Smooth muscle cell (in vitro differentiated cells): Measurements from ENCODE around the gene PROC. TPM values are rescaled to one million over a fixed set of nuclear protein-coding genes. Genes with fewer than 3 reads are reported as not detected.

Experiments
- DNase-seq: peaks from one replicate; lab custom pipeline; 2025; ENCODE audit not compliant: unreplicated experiment; lab: John Stamatoyannopoulos, UW
- H2AFZ ChIP-seq: fragments of 200-600 bp; sonication (generic); 2 replicates; pipeline ENCODE4 v1.6.0; 2016; ENCODE audit warnings: antibody characterized with exemption, low read depth, mild to moderate bottlenecking
- H3F3A ChIP-seq: fragments of 200-600 bp; sonication (generic); 2 replicates; pipeline ENCODE4 v1.6.0; 2017; ENCODE audit warnings: antibody characterized with exemption, low read depth
- H3K27ac ChIP-seq: fragments of 200-600 bp; sonication (generic); 2 replicates; pipeline ENCODE4 v1.5.1; 2016; ENCODE audit warnings: low read depth, mild to moderate bottlenecking
- H3K27me3 ChIP-seq: fragments of 200-600 bp; sonication (generic); 2 replicates; pipeline ENCODE4 v1.6.1; 2016; ENCODE audit warnings: low read depth, mild to moderate bottlenecking
- H3K36me3 ChIP-seq: fragments of 200-600 bp; sonication (generic); 2 replicates; pipeline ENCODE4 v1.5.1; 2016; ENCODE audit warnings: low read depth
- H3K4me1 ChIP-seq: fragments of 200-600 bp; sonication (generic); 2 replicates; pipeline ENCODE4 v1.5.1; 2016; ENCODE audit warnings: low read depth
- H3K4me2 ChIP-seq: fragments of 200-600 bp; sonication (generic); 2 replicates; pipeline ENCODE4 v1.6.0; 2016; ENCODE audit warnings: mild to moderate bottlenecking
- H3K4me3 ChIP-seq: fragments of 200-600 bp; sonication (generic); 2 replicates; pipeline ENCODE4 v1.5.1; 2016; ENCODE audit warnings: mild to moderate bottlenecking
- H3K79me2 ChIP-seq: fragments of 200-600 bp; sonication (generic); 2 replicates; pipeline ENCODE4 v1.6.0; 2016; ENCODE audit warnings: low read depth, mild to moderate bottlenecking
- H3K9ac ChIP-seq: fragments of 200-600 bp; sonication (generic); 2 replicates; pipeline ENCODE4 v1.6.0; 2016; ENCODE audit warnings: low read depth
- H3K9me3 ChIP-seq: fragments of 200-600 bp; sonication (generic); replicated peaks from 2 replicates; pipeline ENCODE4 v1.5.1; 2016; ENCODE audit warnings: low read depth
- H4K20me1 ChIP-seq: fragments of 200-600 bp; sonication (generic); 2 replicates; pipeline ENCODE4 v1.6.0; 2016; ENCODE audit warnings: low read depth
- WGBS: methylation state at CpG from one replicate; pipeline ENCODE4 v1.1.7; 2016; ENCODE audit warnings: low lambda C conversion rate; 5-methylcytosine and 5-hydroxymethylcytosine counted together
- polyA plus RNA-seq: library from polyadenylated mRNA; unstranded; fragments of >200 nt; fragmentation: Nextera tagmentation; extraction: Ambion mirVana; gene quantifications from 2 replicates; pipeline ENCODE4 v1.2.1, GENCODE V29; 2016
- total RNA-seq: library from RNA; depleted of rRNA; stranded (reverse); fragments of >200 nt; gene quantifications from 2 replicates; pipeline ENCODE4 v1.2.3, GENCODE V29; 2014
- TF ChIP-seq, protein P1 (sequence below): fragments of 200-600 bp; sonication (generic); IDR thresholded peaks from 2 replicates; pipeline ENCODE4 v1.5.1; 2017; ENCODE audit warnings: borderline replicate concordance, mild to moderate bottlenecking, antibody characterized with exemption; ENCODE audit not compliant: insufficient read depth, poor library complexity, severe bottlenecking

The PROC gene
- total RNA-seq (1.1 TPM in 1 of 2 replicates, not detected in the other), polyA plus RNA-seq (0.44 and 0.85 TPM in 2 replicates)

GRCh38 chr2:127418300-127419111 lies at the start of gene PROC:
TSS of gene PROC (plus strand) at chr2:127418427. CDS start at chr2:127419943, 1,516 bp downstream.
- Histone ChIP-seq H3K9ac (no peak within 1 kb of the TSS), H3K27me3 (peaks cover 16% of the 10 kb centered on the region), H3K27ac (no peak within 1 kb of the TSS), H2AFZ (no peak within 1 kb of the TSS), H3K36me3 (no peaks in the 10 kb centered on the region), H3K4me3 (no peak within 1 kb of the TSS), H4K20me1 (no peaks in the 10 kb centered on the region), H3K4me1 (peaks cover 8% of the 10 kb centered on the region), H3F3A (peaks cover 6% of the 10 kb centered on the region), H3K9me3 (peaks cover under 1% of the 10 kb centered on the region), H3K79me2 (no peaks in the 10 kb centered on the region), H3K4me2 (no peak within 1 kb of the TSS)
- WGBS: 92% methylated on average over 16 of the region's 16 CpGs
- TF ChIP-seq, protein P1, sequence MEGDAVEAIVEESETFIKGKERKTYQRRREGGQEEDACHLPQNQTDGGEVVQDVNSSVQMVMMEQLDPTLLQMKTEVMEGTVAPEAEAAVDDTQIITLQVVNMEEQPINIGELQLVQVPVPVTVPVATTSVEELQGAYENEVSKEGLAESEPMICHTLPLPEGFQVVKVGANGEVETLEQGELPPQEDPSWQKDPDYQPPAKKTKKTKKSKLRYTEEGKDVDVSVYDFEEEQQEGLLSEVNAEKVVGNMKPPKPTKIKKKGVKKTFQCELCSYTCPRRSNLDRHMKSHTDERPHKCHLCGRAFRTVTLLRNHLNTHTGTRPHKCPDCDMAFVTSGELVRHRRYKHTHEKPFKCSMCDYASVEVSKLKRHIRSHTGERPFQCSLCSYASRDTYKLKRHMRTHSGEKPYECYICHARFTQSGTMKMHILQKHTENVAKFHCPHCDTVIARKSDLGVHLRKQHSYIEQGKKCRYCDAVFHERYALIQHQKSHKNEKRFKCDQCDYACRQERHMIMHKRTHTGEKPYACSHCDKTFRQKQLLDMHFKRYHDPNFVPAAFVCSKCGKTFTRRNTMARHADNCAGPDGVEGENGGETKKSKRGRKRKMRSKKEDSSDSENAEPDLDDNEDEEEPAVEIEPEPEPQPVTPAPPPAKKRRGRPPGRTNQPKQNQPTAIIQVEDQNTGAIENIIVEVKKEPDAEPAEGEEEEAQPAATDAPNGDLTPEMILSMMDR: no peak
- no peak for DNase-seq

GRCh38 chr2:127370010-127370409 lies 48.2 kb upstream of the PROC start:
- TF ChIP-seq, protein P1: no peak
- Histone ChIP-seq H3F3A (no peaks in the 10 kb centered on the region), H3K79me2 (peaks cover 100% of the 10 kb centered on the region), H3K27me3 (no peaks in the 10 kb centered on the region), H3K4me1 (no peaks in the 10 kb centered on the region), H3K9me3 (no peaks in the 10 kb centered on the region), H3K27ac (no peak overlapping the region), H3K9ac (no peak overlapping the region), H4K20me1 (peaks cover 72% of the 10 kb centered on the region), H3K4me2 (no peak overlapping the region), H3K4me3 (no peak overlapping the region), H2AFZ (no peak overlapping the region), H3K36me3 (no peaks in the 10 kb centered on the region)
- 99% methylated on average over 10 of the region's 10 CpGs for WGBS
- no peak for DNase-seq

DNA sequence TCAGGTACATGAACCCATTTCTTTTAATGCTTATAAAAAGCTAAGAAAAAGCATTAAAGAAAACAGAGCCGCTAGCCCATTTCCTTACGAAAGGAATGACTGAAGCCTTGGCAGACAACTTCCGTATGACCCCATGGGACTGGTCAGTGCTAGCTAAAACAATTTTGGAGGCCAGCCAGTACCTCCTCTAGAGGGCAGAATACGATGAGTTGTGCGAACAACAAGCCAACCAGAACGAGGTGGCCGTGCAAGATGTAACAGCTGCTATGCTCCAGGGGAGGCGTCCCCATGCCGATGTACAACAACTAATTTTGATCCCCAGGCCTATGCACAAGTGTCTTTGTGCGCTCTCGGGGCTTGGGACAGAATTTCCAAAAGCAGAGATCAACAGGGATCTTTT lies 47.2 kb upstream of the PROC start:
- no peak overlapping the region for H3K9ac ChIP-seq
- H3K27ac ChIP-seq: no peak overlapping the region
- DNase-seq: no peak
- H3F3A ChIP-seq: no peaks in the 10 kb centered on the region
- no peak overlapping the region for H3K4me2 ChIP-seq
- no peaks in the 10 kb centered on the region for H3K27me3 ChIP-seq
- peaks cover 68% of the 10 kb centered on the region for H4K20me1 ChIP-seq
- H3K4me3 ChIP-seq: no peak overlapping the region
- H3K9me3 ChIP-seq: no peaks in the 10 kb centered on the region
- H3K79me2 ChIP-seq: peaks cover 100% of the 10 kb centered on the region
- TF ChIP-seq, protein P1: no peak
- WGBS: 97% methylated on average over 11 of the region's 11 CpGs
- H2AFZ ChIP-seq: no peak overlapping the region
- no peaks in the 10 kb centered on the region for H3K4me1 ChIP-seq
- no peaks in the 10 kb centered on the region for H3K36me3 ChIP-seq
